Spleen (tissue), 7 donors: Measurements from ENCODE around the gene RFNG.

ENCODE experiments used
- POLR2A ChIP-seq, 3 donors: fragments of 450-650 bp; IDR thresholded peaks; one replicate each; pipeline ENCODE4 v1.5.1; 2017; ENCODE audit warnings: antibody characterized with exemption in 3 of 3, mild to moderate bottlenecking in 1 of 3
- POLR2AphosphoS5 ChIP-seq, 3 donors: sonication (generic); formaldehyde crosslinking; IDR thresholded peaks; one replicate each; pipeline ENCODE4 v1.5.1; 2017; ENCODE audit warnings: antibody characterized with exemption in 3 of 3
- TF ChIP-seq, protein P1 (sequence below), 11 experiments: fragments of 200-600 bp in 7 of 11; fragments of 450-650 bp in 4 of 11; sonication (generic) in 4 of 11; IDR thresholded peaks in 8 of 11; conservative IDR thresholded peaks in 3 of 11; 1 replicate in 7 of 11; 2 replicates in 4 of 11; pipeline versions ENCODE4 v1.4.0 to v1.8.0; 2016 to 2021; ENCODE audit warnings: antibody characterized with exemption in 11 of 11, inconsistent platforms in 4 of 11, mild to moderate bottlenecking in 1 of 11
- donor health status: DM: no; HTN: no; CAD: no; lungs with moderate emphysema.
- donor health status: DM: no; HTN: no; CAD: no.
- donor health status: DM: no; HTN: no; CAD: no.

- TF ChIP-seq POLR2A (IDR thresholded peaks at IDR 0.05), result no peak
- TF ChIP-seq, protein P1, sequence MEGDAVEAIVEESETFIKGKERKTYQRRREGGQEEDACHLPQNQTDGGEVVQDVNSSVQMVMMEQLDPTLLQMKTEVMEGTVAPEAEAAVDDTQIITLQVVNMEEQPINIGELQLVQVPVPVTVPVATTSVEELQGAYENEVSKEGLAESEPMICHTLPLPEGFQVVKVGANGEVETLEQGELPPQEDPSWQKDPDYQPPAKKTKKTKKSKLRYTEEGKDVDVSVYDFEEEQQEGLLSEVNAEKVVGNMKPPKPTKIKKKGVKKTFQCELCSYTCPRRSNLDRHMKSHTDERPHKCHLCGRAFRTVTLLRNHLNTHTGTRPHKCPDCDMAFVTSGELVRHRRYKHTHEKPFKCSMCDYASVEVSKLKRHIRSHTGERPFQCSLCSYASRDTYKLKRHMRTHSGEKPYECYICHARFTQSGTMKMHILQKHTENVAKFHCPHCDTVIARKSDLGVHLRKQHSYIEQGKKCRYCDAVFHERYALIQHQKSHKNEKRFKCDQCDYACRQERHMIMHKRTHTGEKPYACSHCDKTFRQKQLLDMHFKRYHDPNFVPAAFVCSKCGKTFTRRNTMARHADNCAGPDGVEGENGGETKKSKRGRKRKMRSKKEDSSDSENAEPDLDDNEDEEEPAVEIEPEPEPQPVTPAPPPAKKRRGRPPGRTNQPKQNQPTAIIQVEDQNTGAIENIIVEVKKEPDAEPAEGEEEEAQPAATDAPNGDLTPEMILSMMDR (IDR thresholded peaks at IDR 0.05 in 8 of 11, conservative IDR thresholded peaks at IDR 0.05 in 3 of 11), result no peak
- TF ChIP-seq POLR2AphosphoS5 (IDR thresholded peaks at IDR 0.05), result no peak
Measured at GRCh38 chr17:82052638-82053059, 1.0 kb upstream of the RFNG start.
